ENCODE measurements around the gene HSD17B12. TPM values are rescaled to one million over a fixed set of nuclear protein-coding genes. Genes with fewer than 3 reads are reported as not detected.

Gene HSD17B12
- total and polyA plus RNA-seq, 2 of the 13 experiments (the other 11 are each of a cell fraction or from before 2014, with no cell fraction given): 50.3 to 117 TPM

DNA sequence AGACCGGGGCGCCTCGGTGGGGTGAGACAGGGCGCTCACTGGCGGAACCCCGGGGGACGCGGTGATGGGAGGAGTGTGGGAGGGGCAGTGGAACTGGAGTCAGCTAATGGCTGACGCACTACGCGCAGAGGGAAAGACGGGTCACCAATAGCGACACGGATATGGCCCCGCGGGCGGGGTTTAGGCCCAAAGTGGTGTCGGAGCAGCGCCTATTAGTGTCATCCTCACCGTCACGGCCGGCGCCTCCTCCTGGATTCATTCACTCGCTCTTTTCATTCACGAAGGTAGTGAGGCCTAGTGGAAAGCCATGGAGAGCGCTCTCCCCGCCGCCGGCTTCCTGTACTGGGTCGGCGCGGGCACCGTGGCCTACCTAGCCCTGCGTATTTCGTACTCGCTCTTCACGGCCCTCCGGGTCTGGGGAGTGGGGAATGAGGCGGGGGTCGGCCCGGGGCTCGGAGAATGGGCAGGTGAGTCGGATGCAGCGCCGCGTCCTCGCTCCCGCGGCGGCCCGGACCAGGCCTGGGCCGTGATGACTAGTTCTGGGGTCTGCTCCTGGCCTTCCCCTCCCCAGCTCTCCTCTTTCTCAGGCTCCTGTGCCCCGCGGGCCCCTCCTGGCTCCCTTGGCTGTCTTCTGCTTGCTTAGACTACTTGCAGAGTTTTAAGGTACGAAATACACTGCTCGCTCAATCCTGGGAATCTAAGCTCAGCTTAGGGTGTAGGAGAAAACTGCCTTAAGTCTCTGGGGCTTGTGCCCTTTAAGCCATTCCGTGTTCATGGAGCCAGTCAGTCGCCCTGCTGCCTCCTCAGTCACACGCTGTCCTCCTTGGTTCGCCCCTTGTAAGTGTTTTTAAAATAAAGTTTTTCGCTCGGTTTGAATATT is at the start of gene HSD17B12 (continued):
- TF ChIP-seq, protein P1, sequence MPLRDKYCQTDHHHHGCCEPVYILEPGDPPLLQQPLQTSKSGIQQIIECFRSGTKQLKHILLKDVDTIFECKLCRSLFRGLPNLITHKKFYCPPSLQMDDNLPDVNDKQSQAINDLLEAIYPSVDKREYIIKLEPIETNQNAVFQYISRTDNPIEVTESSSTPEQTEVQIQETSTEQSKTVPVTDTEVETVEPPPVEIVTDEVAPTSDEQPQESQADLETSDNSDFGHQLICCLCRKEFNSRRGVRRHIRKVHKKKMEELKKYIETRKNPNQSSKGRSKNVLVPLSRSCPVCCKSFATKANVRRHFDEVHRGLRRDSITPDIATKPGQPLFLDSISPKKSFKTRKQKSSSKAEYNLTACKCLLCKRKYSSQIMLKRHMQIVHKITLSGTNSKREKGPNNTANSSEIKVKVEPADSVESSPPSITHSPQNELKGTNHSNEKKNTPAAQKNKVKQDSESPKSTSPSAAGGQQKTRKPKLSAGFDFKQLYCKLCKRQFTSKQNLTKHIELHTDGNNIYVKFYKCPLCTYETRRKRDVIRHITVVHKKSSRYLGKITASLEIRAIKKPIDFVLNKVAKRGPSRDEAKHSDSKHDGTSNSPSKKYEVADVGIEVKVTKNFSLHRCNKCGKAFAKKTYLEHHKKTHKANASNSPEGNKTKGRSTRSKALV (CRISPR knock-in tag; IDR thresholded peaks at IDR 0.05): peak; percentile 59; the same call in 1 of the 2 replicates
- TF ChIP-seq NR3C1 (CRISPR knock-in tag; IDR thresholded peaks at IDR 0.05): no peak
- TF ChIP-seq ZFP1 (CRISPR knock-in tag; IDR thresholded peaks at IDR 0.05): no peak
- peak; percentile 32 for TF ChIP-seq GATAD1 (CRISPR knock-in tag; IDR thresholded peaks at IDR 0.05)
- no peak; the same call in 1 of the 2 replicates for TF ChIP-seq ZNF589 (CRISPR knock-in tag; conservative IDR thresholded peaks at IDR 0.05)
- no peak for TF ChIP-seq ZNF34 (CRISPR knock-in tag; IDR thresholded peaks at IDR 0.05; ENCODE audit: borderline replicate concordance)
- TF ChIP-seq ZNF205 (CRISPR knock-in tag; IDR thresholded peaks at IDR 0.05): peak; percentile 87
- TF ChIP-seq HHEX (CRISPR knock-in tag; IDR thresholded peaks at IDR 0.05): 0 out of 2 replicates have a peak, but pooled peaks have one; percentile 5
- no peak; the same call in 1 of the 2 replicates for TF ChIP-seq ZNF460 (CRISPR knock-in tag; IDR thresholded peaks at IDR 0.05; ENCODE audit: borderline replicate concordance)
- TF ChIP-seq ELF3 (CRISPR knock-in tag; IDR thresholded peaks at IDR 0.05): no peak; the same call in none of the 2 replicates
- no peak for TF ChIP-seq ZNF354B (CRISPR knock-in tag; IDR thresholded peaks at IDR 0.05)
- TF ChIP-seq ZNF556 (CRISPR knock-in tag; IDR thresholded peaks at IDR 0.05; ENCODE audit: borderline replicate concordance): peak; percentile 88
- TF ChIP-seq IKZF4 (CRISPR knock-in tag; IDR thresholded peaks at IDR 0.05; ENCODE audit: borderline replicate concordance, low read depth, not compliant biosample characterization): peak; percentile 7
- TF ChIP-seq KDM3A (CRISPR knock-in tag; IDR thresholded peaks at IDR 0.05; ENCODE audit: low read depth): no peak
- TF ChIP-seq, protein P2, sequence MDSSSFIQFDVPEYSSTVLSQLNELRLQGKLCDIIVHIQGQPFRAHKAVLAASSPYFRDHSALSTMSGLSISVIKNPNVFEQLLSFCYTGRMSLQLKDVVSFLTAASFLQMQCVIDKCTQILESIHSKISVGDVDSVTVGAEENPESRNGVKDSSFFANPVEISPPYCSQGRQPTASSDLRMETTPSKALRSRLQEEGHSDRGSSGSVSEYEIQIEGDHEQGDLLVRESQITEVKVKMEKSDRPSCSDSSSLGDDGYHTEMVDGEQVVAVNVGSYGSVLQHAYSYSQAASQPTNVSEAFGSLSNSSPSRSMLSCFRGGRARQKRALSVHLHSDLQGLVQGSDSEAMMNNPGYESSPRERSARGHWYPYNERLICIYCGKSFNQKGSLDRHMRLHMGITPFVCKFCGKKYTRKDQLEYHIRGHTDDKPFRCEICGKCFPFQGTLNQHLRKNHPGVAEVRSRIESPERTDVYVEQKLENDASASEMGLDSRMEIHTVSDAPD (CRISPR knock-in tag; IDR thresholded peaks at IDR 0.05): no peak
- TF ChIP-seq SOX5 (CRISPR knock-in tag; IDR thresholded peaks at IDR 0.05; ENCODE audit: borderline replicate concordance): peak; percentile 31; the same call in 1 of the 2 replicates
- peak; percentile 63; the same call in 1 of the 2 replicates for TF ChIP-seq ZZZ3 (CRISPR knock-in tag; IDR thresholded peaks at IDR 0.05; ENCODE audit: borderline replicate concordance)
- TF ChIP-seq, protein P3, sequence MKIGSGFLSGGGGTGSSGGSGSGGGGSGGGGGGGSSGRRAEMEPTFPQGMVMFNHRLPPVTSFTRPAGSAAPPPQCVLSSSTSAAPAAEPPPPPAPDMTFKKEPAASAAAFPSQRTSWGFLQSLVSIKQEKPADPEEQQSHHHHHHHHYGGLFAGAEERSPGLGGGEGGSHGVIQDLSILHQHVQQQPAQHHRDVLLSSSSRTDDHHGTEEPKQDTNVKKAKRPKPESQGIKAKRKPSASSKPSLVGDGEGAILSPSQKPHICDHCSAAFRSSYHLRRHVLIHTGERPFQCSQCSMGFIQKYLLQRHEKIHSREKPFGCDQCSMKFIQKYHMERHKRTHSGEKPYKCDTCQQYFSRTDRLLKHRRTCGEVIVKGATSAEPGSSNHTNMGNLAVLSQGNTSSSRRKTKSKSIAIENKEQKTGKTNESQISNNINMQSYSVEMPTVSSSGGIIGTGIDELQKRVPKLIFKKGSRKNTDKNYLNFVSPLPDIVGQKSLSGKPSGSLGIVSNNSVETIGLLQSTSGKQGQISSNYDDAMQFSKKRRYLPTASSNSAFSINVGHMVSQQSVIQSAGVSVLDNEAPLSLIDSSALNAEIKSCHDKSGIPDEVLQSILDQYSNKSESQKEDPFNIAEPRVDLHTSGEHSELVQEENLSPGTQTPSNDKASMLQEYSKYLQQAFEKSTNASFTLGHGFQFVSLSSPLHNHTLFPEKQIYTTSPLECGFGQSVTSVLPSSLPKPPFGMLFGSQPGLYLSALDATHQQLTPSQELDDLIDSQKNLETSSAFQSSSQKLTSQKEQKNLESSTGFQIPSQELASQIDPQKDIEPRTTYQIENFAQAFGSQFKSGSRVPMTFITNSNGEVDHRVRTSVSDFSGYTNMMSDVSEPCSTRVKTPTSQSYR (CRISPR knock-in tag; IDR thresholded peaks at IDR 0.05; ENCODE audit: borderline replicate concordance): peak; percentile 31; the same call in 1 of the 2 replicates
- TF ChIP-seq ZNF256 (CRISPR knock-in tag; conservative IDR thresholded peaks at IDR 0.05): no peak
- TF ChIP-seq CBX2 (IDR thresholded peaks at IDR 0.05; ENCODE audit: low read depth, low read length): no peak
- TF ChIP-seq CBX2 (CRISPR knock-in tag; IDR thresholded peaks at IDR 0.05; ENCODE audit: low read depth): no peak
- no peak for TF ChIP-seq ZFP62 (CRISPR knock-in tag; IDR thresholded peaks at IDR 0.05)
- peak; percentile 44 for TF ChIP-seq RBM39 (IDR thresholded peaks at IDR 0.05; ENCODE audit: low read depth, low read length, poor library complexity, severe bottlenecking)
- no peak for TF ChIP-seq MYNN (CRISPR knock-in tag; IDR thresholded peaks at IDR 0.05; ENCODE audit: low read depth)
- TF ChIP-seq ZNF776 (CRISPR knock-in tag; IDR thresholded peaks at IDR 0.05): no peak; the same call in 1 of the 2 replicates
